ENCODE results near the gene HNRNPA1. TPM values are rescaled to one million over a fixed set of nuclear protein-coding genes. Genes with fewer than 3 reads are reported as not detected.

HNRNPA1 gene
- total and polyA plus RNA-seq, 9 of the 15 experiments (the other 6 are each of a cell fraction or from before 2014, with no cell fraction given), result 1,166 to 2,703 (median 1,815) TPM

DNA sequence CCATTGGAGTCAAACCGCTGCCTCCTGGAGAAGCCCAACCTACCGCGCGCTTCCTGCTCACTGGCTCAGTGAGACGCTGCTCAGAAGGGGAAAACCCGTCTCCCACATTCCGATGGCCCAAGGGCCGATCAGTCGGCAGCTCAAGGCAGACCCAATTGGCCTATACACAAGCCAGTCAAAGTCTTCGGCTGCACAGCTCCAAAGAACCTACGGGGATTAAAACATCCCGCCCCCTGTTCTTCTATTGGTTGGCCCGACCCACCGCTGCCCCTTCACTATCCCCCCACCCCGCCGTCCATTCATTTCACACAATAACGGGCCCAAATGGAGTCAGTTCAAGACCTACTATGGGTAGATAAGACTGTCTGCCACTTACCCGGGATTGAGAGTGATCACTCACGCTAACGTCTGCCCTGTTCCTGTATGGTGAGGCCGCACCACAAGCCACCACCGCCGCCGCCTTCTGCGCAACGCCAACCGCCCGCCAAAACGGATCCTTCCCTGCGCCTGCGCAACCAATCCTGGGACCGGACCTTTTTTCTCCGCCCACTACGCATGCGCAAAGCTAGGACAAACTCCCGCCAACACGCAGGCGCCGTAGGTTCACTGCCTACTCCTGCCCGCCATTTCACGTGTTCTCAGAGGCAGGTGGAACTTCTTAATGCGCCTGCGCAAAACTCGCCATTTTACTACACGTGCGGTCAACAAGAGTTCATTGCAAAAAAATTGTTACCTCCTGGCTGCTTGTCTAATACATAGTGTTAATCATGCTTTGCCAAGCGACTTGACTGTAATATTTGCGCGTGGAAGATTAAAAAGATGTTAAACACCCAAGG, 676 bp upstream of the HNRNPA1 start, which contains the start of gene CBX5 (continued):
- TF ChIP-seq, protein P1, sequence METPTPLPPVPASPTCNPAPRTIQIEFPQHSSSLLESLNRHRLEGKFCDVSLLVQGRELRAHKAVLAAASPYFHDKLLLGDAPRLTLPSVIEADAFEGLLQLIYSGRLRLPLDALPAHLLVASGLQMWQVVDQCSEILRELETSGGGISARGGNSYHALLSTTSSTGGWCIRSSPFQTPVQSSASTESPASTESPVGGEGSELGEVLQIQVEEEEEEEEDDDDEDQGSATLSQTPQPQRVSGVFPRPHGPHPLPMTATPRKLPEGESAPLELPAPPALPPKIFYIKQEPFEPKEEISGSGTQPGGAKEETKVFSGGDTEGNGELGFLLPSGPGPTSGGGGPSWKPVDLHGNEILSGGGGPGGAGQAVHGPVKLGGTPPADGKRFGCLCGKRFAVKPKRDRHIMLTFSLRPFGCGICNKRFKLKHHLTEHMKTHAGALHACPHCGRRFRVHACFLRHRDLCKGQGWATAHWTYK (CRISPR knock-in tag; IDR thresholded peaks at IDR 0.05), result peak; percentile 20; the same call in 1 of the 2 replicates
- TF ChIP-seq, protein P2, sequence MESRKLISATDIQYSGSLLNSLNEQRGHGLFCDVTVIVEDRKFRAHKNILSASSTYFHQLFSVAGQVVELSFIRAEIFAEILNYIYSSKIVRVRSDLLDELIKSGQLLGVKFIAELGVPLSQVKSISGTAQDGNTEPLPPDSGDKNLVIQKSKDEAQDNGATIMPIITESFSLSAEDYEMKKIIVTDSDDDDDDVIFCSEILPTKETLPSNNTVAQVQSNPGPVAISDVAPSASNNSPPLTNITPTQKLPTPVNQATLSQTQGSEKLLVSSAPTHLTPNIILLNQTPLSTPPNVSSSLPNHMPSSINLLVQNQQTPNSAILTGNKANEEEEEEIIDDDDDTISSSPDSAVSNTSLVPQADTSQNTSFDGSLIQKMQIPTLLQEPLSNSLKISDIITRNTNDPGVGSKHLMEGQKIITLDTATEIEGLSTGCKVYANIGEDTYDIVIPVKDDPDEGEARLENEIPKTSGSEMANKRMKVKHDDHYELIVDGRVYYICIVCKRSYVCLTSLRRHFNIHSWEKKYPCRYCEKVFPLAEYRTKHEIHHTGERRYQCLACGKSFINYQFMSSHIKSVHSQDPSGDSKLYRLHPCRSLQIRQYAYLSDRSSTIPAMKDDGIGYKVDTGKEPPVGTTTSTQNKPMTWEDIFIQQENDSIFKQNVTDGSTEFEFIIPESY (CRISPR knock-in tag; IDR thresholded peaks at IDR 0.05), result peak; percentile 77; the same call in 1 of the 2 replicates
- TF ChIP-seq KDM5B (IDR thresholded peaks at IDR 0.05; ENCODE audit: insufficient replicate concordance, low read depth, low read length) (peak; percentile 96), PPARD (CRISPR knock-in tag; IDR thresholded peaks at IDR 0.05) (no peak), ZNF324 (CRISPR knock-in tag; IDR thresholded peaks at IDR 0.05) (no peak), TBP (optimal IDR thresholded peaks at IDR 0.05; ENCODE audit: low read depth, low read length) (no peak), CEBPG (CRISPR knock-in tag; IDR thresholded peaks at IDR 0.05) (no peak; the same call in 1 of the 2 replicates), CEBPG (tag; conservative IDR thresholded peaks at IDR 0.05 in 1 of 2, IDR thresholded peaks at IDR 0.05 in 1 of 2) (no peak), NFIC (IDR thresholded peaks at IDR 0.05) (peak; percentile 17; the same call in 1 of the 2 replicates), SAFB2 (IDR thresholded peaks at IDR 0.05; ENCODE audit: borderline replicate concordance, low read depth, low read length, severe bottlenecking) (no peak), MCM7 (IDR thresholded peaks at IDR 0.05) (no peak)
- TF ChIP-seq, protein P3, sequence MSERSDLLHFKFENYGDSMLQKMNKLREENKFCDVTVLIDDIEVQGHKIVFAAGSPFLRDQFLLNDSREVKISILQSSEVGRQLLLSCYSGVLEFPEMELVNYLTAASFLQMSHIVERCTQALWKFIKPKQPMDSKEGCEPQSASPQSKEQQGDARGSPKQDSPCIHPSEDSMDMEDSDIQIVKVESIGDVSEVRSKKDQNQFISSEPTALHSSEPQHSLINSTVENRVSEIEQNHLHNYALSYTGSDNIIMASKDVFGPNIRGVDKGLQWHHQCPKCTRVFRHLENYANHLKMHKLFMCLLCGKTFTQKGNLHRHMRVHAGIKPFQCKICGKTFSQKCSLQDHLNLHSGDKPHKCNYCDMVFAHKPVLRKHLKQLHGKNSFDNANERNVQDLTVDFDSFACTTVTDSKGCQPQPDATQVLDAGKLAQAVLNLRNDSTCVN (CRISPR knock-in tag; IDR thresholded peaks at IDR 0.05), result 0 out of 2 replicates have a peak, but pooled peaks have one; percentile 78
- TF ChIP-seq, protein P4, sequence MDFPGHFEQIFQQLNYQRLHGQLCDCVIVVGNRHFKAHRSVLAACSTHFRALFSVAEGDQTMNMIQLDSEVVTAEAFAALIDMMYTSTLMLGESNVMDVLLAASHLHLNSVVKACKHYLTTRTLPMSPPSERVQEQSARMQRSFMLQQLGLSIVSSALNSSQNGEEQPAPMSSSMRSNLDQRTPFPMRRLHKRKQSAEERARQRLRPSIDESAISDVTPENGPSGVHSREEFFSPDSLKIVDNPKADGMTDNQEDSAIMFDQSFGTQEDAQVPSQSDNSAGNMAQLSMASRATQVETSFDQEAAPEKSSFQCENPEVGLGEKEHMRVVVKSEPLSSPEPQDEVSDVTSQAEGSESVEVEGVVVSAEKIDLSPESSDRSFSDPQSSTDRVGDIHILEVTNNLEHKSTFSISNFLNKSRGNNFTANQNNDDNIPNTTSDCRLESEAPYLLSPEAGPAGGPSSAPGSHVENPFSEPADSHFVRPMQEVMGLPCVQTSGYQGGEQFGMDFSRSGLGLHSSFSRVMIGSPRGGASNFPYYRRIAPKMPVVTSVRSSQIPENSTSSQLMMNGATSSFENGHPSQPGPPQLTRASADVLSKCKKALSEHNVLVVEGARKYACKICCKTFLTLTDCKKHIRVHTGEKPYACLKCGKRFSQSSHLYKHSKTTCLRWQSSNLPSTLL (IDR thresholded peaks at IDR 0.05), result peak; percentile 47; the same call in 1 of the 2 replicates
- TF ChIP-seq, protein P5, sequence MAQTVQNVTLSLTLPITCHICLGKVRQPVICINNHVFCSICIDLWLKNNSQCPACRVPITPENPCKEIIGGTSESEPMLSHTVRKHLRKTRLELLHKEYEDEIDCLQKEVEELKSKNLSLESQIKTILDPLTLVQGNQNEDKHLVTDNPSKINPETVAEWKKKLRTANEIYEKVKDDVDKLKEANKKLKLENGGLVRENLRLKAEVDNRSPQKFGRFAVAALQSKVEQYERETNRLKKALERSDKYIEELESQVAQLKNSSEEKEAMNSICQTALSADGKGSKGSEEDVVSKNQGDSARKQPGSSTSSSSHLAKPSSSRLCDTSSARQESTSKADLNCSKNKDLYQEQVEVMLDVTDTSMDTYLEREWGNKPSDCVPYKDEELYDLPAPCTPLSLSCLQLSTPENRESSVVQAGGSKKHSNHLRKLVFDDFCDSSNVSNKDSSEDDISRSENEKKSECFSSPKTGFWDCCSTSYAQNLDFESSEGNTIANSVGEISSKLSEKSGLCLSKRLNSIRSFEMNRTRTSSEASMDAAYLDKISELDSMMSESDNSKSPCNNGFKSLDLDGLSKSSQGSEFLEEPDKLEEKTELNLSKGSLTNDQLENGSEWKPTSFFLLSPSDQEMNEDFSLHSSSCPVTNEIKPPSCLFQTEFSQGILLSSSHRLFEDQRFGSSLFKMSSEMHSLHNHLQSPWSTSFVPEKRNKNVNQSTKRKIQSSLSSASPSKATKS (CRISPR knock-in tag; IDR thresholded peaks at IDR 0.05), result no peak
- TF ChIP-seq, protein P6, sequence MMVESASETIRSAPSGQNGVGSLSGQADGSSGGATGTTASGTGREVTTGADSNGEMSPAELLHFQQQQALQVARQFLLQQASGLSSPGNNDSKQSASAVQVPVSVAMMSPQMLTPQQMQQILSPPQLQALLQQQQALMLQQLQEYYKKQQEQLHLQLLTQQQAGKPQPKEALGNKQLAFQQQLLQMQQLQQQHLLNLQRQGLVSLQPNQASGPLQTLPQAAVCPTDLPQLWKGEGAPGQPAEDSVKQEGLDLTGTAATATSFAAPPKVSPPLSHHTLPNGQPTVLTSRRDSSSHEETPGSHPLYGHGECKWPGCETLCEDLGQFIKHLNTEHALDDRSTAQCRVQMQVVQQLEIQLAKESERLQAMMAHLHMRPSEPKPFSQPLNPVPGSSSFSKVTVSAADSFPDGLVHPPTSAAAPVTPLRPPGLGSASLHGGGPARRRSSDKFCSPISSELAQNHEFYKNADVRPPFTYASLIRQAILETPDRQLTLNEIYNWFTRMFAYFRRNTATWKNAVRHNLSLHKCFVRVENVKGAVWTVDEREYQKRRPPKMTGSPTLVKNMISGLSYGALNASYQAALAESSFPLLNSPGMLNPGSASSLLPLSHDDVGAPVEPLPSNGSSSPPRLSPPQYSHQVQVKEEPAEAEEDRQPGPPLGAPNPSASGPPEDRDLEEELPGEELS (CRISPR knock-in tag; IDR thresholded peaks at IDR 0.05; ENCODE audit: borderline replicate concordance), result peak; percentile 87; the same call in 1 of the 2 replicates

Measured in K562 (cell line).